GM10266 (cell line): Measurements from ENCODE around the gene SDS.
A peak's percentile ranks its signal among the peaks of the same experiment; 100 is the strongest.

ENCODE experiments used
- DNase-seq: peaks from one replicate; pipeline ENCODE4 v3.0.0; 2012; ENCODE audit errors: extremely low spot score
- TF ChIP-seq, protein P1 (sequence below): IDR thresholded peaks from 2 replicates; pipeline ENCODE4 v1.5.1; 2012; ENCODE audit warnings: mild to moderate bottlenecking, low read depth; ENCODE audit not compliant: control insufficient read depth, insufficient read depth; ENCODE audit errors: missing control alignments

Gene SDS

DNA sequence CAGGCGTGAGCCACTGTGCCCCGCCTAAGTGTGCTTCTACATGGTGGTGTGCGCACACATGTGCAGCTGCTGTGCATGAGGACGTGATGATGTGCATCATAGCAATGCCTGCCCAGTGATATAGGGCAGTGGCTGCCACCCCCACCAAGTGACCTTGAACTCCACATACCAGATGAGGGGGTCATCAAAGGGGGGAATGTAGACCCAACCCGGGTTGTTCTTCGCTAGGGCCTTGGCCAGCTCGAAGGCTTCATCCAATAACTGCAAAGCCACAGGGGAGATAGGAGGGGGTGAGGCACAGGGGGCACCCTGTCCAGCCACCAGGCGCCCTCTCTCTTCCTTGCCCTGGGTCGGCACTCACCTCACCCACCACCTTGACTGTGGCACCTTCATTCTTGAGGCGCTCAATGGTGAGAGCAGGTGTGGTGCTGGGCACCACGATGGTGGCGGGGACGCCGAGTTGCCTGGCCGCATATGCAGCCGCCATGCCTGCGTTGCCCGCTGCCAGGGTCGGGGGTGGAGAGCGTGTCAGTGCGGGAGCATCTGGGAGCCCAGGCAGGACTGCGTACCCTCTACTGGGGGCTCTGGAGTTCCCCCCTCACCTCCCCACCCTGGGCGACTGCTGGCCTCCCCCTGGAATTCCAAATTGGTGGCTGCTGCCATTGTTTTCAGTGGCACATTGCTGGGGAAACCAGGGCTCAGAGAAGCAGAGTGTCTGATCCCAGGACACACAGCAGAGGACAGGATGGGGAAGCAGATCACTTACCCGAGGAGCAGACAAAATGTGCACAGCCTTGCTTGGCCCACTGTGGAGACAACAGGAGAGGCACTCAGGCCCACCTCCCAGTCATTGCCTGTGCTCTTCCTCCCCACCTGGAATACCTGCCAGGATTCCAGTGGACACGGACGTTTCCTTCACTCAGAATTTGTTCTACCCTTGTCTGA lies 5.1 kb downstream of the SDS start:
- TF ChIP-seq, protein P1, sequence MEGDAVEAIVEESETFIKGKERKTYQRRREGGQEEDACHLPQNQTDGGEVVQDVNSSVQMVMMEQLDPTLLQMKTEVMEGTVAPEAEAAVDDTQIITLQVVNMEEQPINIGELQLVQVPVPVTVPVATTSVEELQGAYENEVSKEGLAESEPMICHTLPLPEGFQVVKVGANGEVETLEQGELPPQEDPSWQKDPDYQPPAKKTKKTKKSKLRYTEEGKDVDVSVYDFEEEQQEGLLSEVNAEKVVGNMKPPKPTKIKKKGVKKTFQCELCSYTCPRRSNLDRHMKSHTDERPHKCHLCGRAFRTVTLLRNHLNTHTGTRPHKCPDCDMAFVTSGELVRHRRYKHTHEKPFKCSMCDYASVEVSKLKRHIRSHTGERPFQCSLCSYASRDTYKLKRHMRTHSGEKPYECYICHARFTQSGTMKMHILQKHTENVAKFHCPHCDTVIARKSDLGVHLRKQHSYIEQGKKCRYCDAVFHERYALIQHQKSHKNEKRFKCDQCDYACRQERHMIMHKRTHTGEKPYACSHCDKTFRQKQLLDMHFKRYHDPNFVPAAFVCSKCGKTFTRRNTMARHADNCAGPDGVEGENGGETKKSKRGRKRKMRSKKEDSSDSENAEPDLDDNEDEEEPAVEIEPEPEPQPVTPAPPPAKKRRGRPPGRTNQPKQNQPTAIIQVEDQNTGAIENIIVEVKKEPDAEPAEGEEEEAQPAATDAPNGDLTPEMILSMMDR = no peak
- DNase-seq = no peak

- TF ChIP-seq, protein P1 = no peak
- peak; percentile 16 for DNase-seq
These were observed 6.0 kb downstream of the SDS start for GRCh38 chr12:113397497-113398197.

DNA sequence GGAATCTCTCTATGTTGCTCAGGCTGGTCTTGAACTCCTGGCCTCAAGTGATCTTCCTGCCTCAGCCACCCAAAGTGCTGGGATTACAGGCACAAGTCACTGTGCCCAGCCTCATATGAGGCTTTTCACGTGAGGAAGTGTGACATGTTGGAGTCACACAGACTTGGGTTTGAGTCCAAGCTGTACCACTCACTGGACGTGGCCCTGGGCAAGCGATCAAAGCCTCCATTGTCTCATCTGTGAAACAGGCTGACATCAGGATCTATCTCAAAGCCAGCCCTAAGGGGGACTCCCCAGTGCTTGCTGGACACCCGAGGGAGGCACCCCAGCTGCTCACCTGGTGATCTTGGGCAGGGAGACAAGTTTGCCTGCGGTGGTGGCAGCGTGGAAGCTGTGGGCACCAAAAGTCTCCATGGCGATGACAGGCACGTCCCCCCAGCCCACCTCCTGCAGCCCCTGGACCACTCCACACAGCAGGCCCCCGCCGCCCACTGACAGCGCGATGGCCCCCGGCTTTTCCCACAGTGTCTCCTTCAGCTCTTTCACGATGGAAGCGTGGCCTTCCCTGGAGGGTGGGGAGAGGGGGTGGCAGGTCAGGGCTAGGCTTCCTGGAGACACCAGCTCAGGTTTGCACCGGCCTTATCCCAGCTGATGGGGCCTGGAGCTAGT lies 6.7 kb downstream of the SDS start:
- DNase-seq = no peak
- TF ChIP-seq, protein P1 = no peak

DNA sequence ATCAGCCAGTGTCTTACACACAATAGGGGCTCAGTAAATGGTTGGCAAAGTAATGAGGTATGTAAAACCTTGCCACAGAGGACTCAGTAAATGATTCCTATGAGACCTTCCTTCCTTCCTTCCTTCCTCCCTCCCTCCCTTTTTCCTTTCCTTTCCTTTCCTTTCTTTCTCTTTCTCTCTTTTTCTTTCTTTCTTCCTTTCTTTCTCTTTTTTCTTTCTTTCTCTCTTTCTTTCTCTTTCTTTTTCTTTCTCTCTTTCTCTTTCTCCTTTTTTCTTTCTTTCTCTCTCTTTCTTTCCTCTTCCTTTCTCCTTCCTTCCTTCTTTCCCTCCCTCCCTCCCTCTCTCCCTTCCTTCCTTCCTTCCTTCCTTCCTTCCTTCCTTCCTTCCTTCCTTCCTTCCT lies 7.5 kb downstream of the SDS start:
- TF ChIP-seq, protein P1 = no peak
- no peak for DNase-seq

- TF ChIP-seq, protein P1 = no peak
- DNase-seq = no peak
These were observed 8.6 kb downstream of the SDS start for GRCh38 chr12:113395119-113395518.

- TF ChIP-seq, protein P1 = no peak
- no peak for DNase-seq
These were observed 9.9 kb downstream of the SDS start for GRCh38 chr12:113393749-113394148.
